GM08714 (cell line): Measurements from ENCODE around the gene UBQLN1.
"Not testable (repeated sequence)": the region's sequence is repeated elsewhere in the genome, so short reads cannot be mapped to it uniquely, and the experiment has no call there.

Source experiments
- H3K4me3 ChIP-seq: fragments of 200-500 bp; sonication (Bioruptor generic); 2 replicates; pipeline ENCODE4 v1.5.1; 2014; ENCODE audit warnings: mild to moderate bottlenecking, low read length, inconsistent platforms
- ZNF274 ChIP-seq: IDR thresholded peaks from 2 replicates; pipeline ENCODE4 v1.6.1; 2012; ENCODE audit warnings: mild to moderate bottlenecking, low read depth, low read length

Gene UBQLN1

DNA sequence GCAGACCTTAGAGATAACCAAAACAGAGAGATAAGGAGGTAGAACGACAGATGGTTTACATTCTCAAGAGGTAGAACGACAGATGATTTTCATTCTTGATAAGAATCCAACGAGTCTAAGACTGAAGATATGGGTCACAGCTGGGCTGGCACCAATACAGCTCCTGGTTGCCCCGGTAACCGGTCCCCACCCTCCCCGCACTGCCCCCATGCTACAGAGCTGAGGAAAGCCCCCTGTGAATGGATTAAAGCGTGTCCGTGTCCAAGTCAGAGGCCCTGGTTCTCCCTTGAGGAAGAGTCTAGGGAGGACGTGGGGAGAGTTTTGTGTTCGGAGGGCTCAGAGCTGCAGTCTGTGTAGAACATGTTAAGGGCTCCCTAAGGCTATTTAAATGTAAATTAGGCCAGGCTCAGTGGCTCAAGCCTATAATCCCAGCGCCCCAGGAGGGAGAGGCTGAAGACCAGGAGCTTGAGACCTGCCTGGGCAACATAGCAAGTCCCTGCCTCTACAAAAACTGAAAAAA lies 76.8 kb downstream of the UBQLN1 start:
- TF ChIP-seq ZNF274, result no peak
- H3K4me3 ChIP-seq, result no peak overlapping the region

DNA sequence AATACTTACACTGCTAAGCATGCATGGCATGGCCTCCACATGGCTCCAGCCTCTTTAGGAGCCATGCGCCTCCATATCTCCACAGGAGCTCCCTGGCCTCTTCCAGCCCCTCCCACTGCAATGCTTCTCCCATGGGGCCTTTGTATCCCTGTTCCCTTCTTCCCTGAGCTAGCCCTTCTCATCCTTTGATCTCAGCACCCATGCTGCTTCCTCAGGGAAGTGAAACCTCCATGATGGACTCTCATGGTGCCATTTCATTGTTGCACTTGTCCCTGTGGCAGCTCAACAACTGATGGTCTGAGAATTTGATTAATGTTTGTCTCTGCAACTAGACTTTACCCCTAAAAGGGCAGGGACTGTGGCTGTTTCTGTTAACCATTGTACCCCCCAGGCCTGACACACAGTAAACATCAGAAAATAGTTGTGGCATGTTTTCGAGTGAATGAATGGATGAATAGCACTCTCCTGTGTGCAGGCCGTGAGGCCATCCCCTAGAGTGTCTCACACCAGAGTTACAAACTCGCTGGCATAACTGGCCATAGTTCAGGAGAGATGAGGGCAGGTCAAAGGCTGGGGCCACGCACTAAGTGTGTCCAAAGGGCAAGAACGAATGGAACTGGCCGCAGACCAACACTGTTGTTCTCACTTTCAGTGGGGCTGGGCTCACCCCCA lies 78.2 kb downstream of the UBQLN1 start:
- TF ChIP-seq ZNF274, result no peak
- H3K4me3 ChIP-seq, result no peak overlapping the region

DNA sequence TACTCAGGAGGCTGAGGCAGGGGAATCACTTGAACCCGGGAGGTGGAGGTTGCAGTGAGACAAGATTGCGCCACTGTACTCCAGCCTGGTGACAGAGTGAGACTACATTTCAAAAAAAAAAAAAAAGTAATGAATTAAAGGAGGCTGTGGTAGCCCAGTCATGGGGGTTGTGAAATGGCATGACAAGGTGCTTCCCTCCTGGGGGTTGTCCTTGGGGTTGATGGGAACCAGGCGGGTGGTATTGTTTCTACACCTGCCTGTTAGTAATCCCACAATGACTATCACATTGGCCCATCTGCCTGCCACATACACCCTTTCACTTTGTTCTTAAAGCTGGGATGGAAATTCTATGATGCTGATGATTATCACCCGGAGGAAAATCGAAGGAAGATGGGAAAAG lies 79.2 kb downstream of the UBQLN1 start:
- TF ChIP-seq ZNF274, result no peak

DNA sequence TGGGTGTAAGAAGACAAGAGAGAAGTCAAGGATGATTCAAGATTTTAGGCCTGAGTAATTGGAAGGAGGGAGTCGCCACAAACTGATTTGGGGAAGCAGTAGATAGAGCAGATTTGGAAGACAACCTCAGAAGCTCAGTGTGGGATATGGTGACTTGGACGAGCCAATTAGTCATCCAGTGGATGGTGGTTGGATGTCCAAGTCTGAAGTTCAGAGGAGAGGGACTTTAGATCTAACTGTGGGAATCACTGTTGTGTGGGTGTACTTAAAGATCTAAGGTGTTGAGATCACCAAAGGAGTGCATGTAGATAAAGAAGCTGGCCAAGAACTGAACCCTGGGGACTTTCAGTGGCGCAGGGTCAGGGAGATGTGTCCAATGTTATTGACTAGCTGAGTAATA lies 82.6 kb downstream of the UBQLN1 start:
- H3K4me3 ChIP-seq, result no peak overlapping the region
- TF ChIP-seq ZNF274, result no peak

More for the DNA sequence above, 79.2 kb downstream of the UBQLN1 start:
- no peak overlapping the region for H3K4me3 ChIP-seq

DNA sequence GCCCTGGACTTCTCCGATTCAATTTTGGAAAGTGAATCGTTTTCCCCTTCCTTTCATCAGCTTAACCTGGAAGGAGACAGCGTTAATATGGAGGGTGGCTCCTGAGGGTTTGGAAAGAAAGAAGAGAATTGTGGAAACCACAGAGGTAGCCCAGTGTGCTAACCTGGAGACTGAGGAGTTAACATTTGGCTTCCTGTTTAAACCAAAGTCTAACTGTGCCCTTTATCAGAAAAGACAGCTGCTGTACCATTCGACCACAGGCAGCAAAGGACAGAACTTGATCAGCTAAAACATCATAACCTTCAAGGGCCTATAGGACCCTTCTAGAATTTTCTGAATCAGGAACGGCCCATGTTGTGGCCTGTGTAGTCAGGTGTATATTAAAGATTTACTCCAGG lies 84.1 kb downstream of the UBQLN1 start:
- peak overlapping the region; percentile 81 for H3K4me3 ChIP-seq
- TF ChIP-seq ZNF274, result no peak

DNA sequence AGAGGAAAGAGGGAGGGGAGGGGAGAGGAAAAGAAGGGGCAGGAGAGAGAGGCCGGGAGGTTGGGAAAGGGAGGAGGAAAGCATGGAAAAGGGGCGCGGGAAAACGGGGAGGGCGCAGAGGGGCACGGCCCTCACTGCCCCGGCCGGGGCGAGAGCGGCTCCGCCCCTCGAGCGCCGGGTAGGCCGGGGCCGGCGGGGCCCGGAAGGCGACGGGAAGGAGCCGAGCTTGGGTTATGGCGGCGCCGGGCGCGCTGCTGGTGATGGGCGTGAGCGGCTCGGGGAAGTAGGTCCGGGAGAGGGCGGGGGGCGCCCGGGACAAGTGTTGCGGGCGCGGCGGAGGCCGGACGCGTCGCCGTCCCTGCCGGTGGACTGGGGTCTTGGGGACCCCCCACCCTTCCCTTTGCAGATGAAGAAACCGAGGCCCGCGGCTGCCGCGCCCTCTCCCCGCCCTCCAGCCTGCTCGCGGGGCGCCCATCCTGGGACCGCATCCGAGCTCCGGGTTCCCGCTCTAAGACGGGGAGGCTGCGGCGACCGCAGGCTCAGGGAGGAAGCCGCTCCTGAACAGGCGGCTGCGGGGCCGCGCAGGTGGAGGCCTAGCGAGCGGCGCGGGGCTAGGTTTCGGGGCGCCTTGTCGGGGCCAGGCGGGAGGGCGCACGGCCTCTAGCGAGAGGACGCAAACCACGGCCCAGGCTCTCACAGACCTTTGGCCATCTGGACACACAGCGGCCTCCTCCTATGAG lies 84.6 kb downstream of the UBQLN1 start, which contains the start of gene IDNK:
IDNK (plus strand) TSS at position 205 of the 740 bp plus-strand sequence; CDS start at position 234, 29 bp downstream.
- TF ChIP-seq ZNF274, result no peak
- H3K4me3 ChIP-seq, result peak within 1 kb of the TSS; percentile 81

DNA sequence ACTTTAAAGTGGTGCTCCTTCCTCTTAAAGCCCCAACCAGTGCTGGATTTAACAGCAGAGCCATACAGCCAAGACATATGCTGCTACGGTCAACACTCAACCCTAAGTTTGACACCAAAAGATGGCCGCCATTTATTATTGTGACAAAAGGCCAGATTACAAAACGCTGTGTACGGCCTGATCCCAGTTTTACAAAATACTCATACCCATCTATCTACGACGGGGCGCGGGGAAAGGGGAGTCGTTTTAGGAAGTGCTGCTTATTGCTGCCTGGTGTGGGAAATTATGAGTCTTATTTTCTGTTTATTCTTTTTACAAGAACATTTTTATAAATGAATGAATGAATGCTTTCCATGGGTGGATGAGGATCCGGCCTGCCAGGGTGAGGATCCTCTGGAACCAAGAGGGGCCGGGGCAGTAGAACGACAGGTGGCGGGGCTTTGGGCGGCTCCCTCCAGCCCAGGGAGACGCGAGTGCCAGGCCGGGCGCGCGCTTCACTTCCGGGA lies 85.3 kb downstream of the UBQLN1 start:
- H3K4me3 ChIP-seq, result peak overlapping the region; percentile 81; the same call in 1 of the 2 replicates
- TF ChIP-seq ZNF274, result no peak

DNA sequence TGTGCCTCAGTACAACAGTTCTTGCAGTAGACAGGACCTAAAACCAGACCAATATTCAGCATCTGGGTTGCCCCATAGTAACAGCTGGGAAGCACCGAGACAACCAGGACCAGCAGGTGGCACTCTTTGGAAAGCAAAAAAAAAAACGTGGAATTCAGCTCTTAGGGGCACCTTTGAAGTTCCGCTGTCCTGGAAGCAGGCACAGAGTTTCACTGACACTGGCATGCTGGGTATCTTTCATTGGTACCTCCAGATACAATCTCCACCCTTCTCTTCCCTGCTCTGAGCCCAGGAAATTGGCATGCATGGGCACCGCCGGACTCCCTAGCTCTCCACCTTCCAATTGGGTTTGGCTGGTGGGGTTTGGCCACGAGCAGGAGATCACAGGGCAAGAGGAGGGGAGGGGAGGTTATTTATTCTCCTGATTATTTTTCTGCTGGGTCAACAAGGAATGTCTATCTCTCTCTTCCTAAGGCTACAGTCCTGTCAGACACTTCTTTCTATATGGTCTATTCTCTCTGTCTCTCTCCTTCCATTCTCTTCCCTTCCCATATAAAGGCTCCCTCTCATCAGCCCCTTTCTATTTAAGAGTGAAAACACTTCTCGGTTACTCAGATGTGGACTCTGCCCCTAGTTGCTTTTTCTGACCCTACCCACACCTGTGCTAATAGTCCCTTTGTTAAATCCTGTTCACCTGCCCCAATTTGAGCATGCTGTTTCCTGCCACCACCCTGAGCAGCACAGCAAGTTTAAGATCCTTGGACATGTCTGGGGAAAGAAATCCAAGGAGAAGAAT lies 86.7 kb downstream of the UBQLN1 start:
- H3K4me3 ChIP-seq, result no peak overlapping the region
- TF ChIP-seq ZNF274, result no peak

DNA sequence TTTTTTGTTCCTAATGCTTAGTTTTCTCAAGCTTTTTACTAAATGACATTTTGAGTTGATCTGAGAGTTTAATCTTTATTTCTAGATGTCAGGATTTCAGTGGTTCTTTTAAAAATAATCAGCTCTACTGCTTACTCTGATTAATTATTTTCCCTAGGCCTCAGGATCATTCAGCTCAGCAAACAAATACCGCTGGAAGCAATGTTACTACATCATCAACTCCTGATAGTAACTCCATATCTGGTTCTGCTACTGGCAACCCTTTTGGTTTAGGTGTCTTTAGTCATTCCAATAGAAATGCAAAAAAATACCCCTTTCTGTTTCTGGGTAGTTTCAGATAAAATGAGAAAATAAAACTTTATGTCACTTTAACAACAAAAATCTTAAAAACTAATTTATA lies 90.5 kb downstream of the UBQLN1 start:
- no peak for TF ChIP-seq ZNF274

DNA sequence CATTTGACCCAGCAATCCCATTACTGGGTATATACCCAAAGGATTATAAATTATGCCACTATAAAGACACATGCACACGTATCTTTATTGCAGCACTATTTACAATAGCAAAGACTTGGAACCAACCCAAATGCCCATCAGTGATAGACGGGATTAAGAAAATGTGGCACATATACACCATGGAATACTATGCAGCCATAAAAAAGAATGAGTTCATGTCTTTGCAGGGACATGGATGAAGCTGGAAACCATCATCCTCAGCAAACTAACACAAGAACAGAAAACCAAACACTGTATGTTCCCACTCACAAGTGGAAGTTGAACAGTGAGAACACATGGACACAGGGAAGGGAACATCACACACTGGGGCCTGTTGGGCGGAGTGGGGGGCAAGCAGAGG lies 94.5 kb downstream of the UBQLN1 start:
- not testable (repeated sequence) for H3K4me3 ChIP-seq

More for the DNA sequence above, 90.5 kb downstream of the UBQLN1 start:
- H3K4me3 ChIP-seq, result no peak overlapping the region
